ENCODE results near the gene DYRK1B. TPM values are rescaled to one million over a fixed set of nuclear protein-coding genes. Genes with fewer than 3 reads are reported as not detected.
"Not testable (repeated sequence)": the region's sequence is repeated elsewhere in the genome, so short reads cannot be mapped to it uniquely, and the experiment has no call there.

The DYRK1B gene
- total and polyA plus RNA-seq, 2 experiments from 2014 or later: 6.5 to 8.6 TPM

DNA sequence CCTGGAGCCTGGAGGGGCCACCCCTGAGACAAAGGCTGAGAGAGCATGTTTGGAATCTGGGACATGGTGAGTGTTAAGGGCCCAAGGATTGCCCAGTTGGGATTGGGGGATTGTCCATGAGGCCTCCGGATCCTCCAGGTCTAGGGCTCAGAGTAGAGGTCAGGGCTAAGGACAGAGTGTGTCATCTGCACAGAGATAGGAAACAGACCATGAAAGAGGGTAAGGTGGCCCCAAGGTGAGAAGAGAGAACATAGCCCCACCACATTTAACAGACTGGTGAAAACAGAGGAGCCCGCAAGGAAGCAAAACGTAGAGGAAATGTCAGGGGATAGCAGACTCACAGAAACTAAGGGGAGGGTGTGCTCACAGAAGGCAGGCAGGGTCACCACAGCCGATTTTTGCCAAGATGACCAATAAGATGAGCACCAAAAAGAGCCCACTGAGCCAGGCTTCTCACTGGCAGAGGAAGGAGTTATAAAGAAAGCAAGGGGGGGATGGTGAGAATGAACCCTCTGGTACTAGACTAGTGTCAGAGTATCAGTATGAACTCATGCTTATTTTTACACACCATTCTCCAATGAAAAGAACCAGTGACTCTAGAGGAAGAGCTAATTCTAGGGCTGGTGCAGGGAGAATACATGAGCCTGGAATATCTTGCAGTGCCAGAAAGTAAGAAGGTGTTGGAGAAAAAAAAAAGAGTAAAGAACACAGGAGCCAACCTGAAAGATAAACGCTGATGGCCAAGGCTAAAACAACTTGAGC is 17.5 kb downstream of the DYRK1B start (continued):
- TF ChIP-seq, protein P1, sequence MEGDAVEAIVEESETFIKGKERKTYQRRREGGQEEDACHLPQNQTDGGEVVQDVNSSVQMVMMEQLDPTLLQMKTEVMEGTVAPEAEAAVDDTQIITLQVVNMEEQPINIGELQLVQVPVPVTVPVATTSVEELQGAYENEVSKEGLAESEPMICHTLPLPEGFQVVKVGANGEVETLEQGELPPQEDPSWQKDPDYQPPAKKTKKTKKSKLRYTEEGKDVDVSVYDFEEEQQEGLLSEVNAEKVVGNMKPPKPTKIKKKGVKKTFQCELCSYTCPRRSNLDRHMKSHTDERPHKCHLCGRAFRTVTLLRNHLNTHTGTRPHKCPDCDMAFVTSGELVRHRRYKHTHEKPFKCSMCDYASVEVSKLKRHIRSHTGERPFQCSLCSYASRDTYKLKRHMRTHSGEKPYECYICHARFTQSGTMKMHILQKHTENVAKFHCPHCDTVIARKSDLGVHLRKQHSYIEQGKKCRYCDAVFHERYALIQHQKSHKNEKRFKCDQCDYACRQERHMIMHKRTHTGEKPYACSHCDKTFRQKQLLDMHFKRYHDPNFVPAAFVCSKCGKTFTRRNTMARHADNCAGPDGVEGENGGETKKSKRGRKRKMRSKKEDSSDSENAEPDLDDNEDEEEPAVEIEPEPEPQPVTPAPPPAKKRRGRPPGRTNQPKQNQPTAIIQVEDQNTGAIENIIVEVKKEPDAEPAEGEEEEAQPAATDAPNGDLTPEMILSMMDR (conservative IDR thresholded peaks at IDR 0.05; ENCODE audit: low read depth in 2 of 2): no peak
- TF ChIP-seq CREB1 (CRISPR knock-in tag; IDR thresholded peaks at IDR 0.05; ENCODE audit: low read depth) (no peak), ZNF114 (CRISPR knock-in tag; IDR thresholded peaks at IDR 0.05) (no peak), EZH2phosphoT487 (IDR thresholded peaks at IDR 0.05; ENCODE audit: unreplicated experiment) (no peak), POLR2AphosphoS5 (IDR thresholded peaks at IDR 0.05; ENCODE audit: low read depth) (no peak), JUNB (IDR thresholded peaks at IDR 0.05; ENCODE audit: unreplicated experiment) (no peak)

DNA sequence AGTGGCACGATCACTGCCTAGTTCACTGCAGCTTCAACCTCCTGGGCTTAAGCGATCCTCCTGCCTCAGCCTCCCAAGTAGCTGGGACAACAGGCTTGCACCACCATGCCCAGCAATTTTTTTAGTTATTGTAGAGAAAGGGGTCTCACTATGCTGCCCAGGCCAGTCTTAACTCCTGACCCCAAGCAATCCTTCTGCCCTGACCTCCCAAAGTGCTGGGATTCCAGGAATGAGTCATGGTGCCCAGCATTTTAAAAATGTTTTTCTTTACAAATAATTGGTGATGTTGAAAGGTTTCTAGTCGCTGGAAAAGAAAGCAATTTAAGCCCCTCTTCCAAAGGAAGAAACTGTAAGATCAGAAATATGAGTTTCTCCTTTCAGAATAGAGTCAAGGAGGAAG is 19.4 kb downstream of the DYRK1B start:
- Histone ChIP-seq H3K36me3 (ENCODE audit: insufficient read depth) (no peaks in the 10 kb centered on the region), H3K27me3 (ENCODE audit: insufficient read depth) (no peaks in the 10 kb centered on the region), H2AFZ (no peak overlapping the region), H3K4me3 (no peak overlapping the region), H3K4me1 (ENCODE audit: insufficient read depth) (no peaks in the 10 kb centered on the region), H4K20me1 (replicated peaks; ENCODE audit: insufficient read depth) (no peaks in the 10 kb centered on the region; the same call in 1 of the 2 replicates), H3K4me2 (no peak overlapping the region), H3K27ac (ENCODE audit: low read depth) (no peak overlapping the region), H3F3A (replicated peaks; ENCODE audit: low read depth) (no peaks in the 10 kb centered on the region), H3K9me2 (ENCODE audit: insufficient read depth) (no peaks in the 10 kb centered on the region), H3K79me2 (replicated peaks; ENCODE audit: insufficient read depth) (no peaks in the 10 kb centered on the region)
- Mint-ChIP-seq H3K9me3 (no peaks in the 10 kb centered on the region), H3K27ac (no peak overlapping the region), H3K4me3 (no peak overlapping the region), H3K27me3 (ENCODE audit: insufficient read depth, low read depth, poor library complexity) (peaks cover 4% of the 10 kb centered on the region), H3K36me3 (ENCODE audit: low read depth) (no peaks in the 10 kb centered on the region; the same call in 1 of the 3 replicates), H3K4me1 (no peaks in the 10 kb centered on the region)
- ATAC-seq: no peak
- no peak for DNase-seq (ENCODE audit: low spot score)
- TF ChIP-seq CREB1 (CRISPR knock-in tag; IDR thresholded peaks at IDR 0.05; ENCODE audit: low read depth): no peak

DNA sequence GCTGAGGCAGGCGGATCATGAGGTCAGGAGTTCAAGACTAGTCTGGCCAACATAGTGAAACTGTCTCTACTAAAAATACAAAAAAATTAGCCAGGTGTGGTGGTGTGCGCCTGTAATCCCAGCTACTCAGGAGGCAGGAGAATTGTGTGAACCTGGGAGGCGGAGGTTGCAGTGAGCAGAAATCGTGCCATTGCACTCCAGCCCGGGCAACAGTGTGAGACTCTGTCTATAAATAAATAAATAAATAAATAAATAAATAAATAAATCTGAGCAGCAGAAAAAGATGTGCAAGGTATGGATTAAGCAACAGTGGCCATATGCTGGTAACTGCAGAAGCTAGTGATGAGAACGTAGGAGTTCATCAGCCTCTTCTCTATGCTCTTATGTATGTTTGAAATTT is 19.9 kb downstream of the DYRK1B start:
- H3K27ac ChIP-seq (ENCODE audit: low read depth); H3K9me3 Mint-ChIP-seq; ATAC-seq; H3K27ac Mint-ChIP-seq; H3F3A ChIP-seq (replicated peaks; ENCODE audit: low read depth); H3K27me3 Mint-ChIP-seq (ENCODE audit: insufficient read depth, low read depth, poor library complexity); DNase-seq (ENCODE audit: low spot score); H3K4me3 ChIP-seq; H3K4me1 ChIP-seq (ENCODE audit: insufficient read depth); H3K4me2 ChIP-seq; H3K36me3 Mint-ChIP-seq (ENCODE audit: low read depth); H3K4me3 Mint-ChIP-seq; H3K9me2 ChIP-seq (ENCODE audit: insufficient read depth); H3K79me2 ChIP-seq (replicated peaks; ENCODE audit: insufficient read depth); H4K20me1 ChIP-seq (replicated peaks; ENCODE audit: insufficient read depth); H3K27me3 ChIP-seq (ENCODE audit: insufficient read depth); H2AFZ ChIP-seq; H3K4me1 Mint-ChIP-seq; H3K36me3 ChIP-seq (ENCODE audit: insufficient read depth): not testable (repeated sequence)

Data from GM23338 (cell line).